Endothelial cell of umbilical vein (primary cell): ENCODE results near the gene C2orf69.
A peak's percentile ranks its signal among the peaks of the same experiment; 100 is the strongest.

ENCODE experiments used
- CTCF ChIP-seq, 2 donors: IDR thresholded peaks; 1 replicate in 1 of 2; 2 replicates in 1 of 2; pipeline ENCODE4 v1.5.1; 2011; ENCODE audit warnings: low read length in 2 of 2, mild to moderate bottlenecking in 2 of 2, moderate library complexity in 2 of 2, control low read depth in 1 of 2, inconsistent platforms in 1 of 2, low read depth in 1 of 2; ENCODE audit not compliant: insufficient read depth in 1 of 2; ENCODE audit errors: extremely low read depth in 1 of 2
- EZH2 ChIP-seq: IDR thresholded peaks from 2 replicates; pipeline ENCODE4 v1.6.1; 2012; ENCODE audit warnings: borderline replicate concordance, low read depth, mild to moderate bottlenecking, moderate library complexity, low read length, inconsistent platforms; ENCODE audit not compliant: severe bottlenecking
- JUN ChIP-seq: IDR thresholded peaks from 2 replicates; pipeline ENCODE4 v1.6.1; 2011; ENCODE audit warnings: borderline replicate concordance, low read depth; ENCODE audit not compliant: insufficient read length, insufficient read depth
- MYC ChIP-seq: IDR thresholded peaks from one replicate; pipeline ENCODE4 v1.6.1; 2011; ENCODE audit warnings: mild to moderate bottlenecking, low read depth, low read length
- POLR2A ChIP-seq: IDR thresholded peaks from 2 replicates; pipeline ENCODE4 v1.6.1; 2012; ENCODE audit warnings: low read depth, mild to moderate bottlenecking, control low read depth, low read length

- no peak for TF ChIP-seq CTCF (IDR thresholded peaks at IDR 0.05; ENCODE audit: extremely low read depth in 1 of 2, insufficient read depth in 1 of 2, low read depth in 1 of 2, low read length in 2 of 2)
- no peak for TF ChIP-seq POLR2A
- peak; percentile 6 for TF ChIP-seq JUN
- TF ChIP-seq EZH2, result no peak
- TF ChIP-seq MYC, result no peak
Measured at GRCh38 chr2:199923924-199924323, 12.8 kb downstream of the C2orf69 start.
